Esophagus muscularis mucosa (tissue), 4 donors: ENCODE measurements around the gene CPEB2.

Experiments used
- CTCF ChIP-seq, 3 experiments: fragments of 200-600 bp in 2 of 3; fragments of 450-650 bp in 1 of 3; sonication (generic) in 2 of 3; IDR thresholded peaks; one replicate each; pipeline ENCODE4 v1.5.1; 2017 to 2019; ENCODE audit warnings: antibody characterized with exemption in 3 of 3, mild to moderate bottlenecking in 2 of 3, moderate library complexity in 1 of 3
- EP300 ChIP-seq: sonication (generic); formaldehyde crosslinking; IDR thresholded peaks from one replicate; pipeline ENCODE4 v1.6.1; 2017; ENCODE audit warnings: antibody characterized with exemption
- POLR2AphosphoS5 ChIP-seq, 2 donors: sonication (generic); formaldehyde crosslinking; IDR thresholded peaks; one replicate each; pipeline ENCODE4 v1.6.1; 2017; ENCODE audit warnings: antibody characterized with exemption in 2 of 2

- TF ChIP-seq CTCF (IDR thresholded peaks at IDR 0.05) (no peak), POLR2AphosphoS5 (IDR thresholded peaks at IDR 0.05) (no peak), EP300 (no peak)
These were observed 15.2 kb upstream of the CPEB2 start for GRCh38 chr4:14987054-14987453.
